Fibroblast of lung (primary cell): ENCODE data around the gene MANSC1.

Experiments used
- EZH2 ChIP-seq: IDR thresholded peaks from 2 replicates; pipeline ENCODE4 v1.5.1; 2012; ENCODE audit warnings: low read length, control low read depth, mild to moderate bottlenecking; ENCODE audit errors: missing control alignments
- TF ChIP-seq, protein P1 (sequence below), 2 donors: IDR thresholded peaks in 1 of 2; conservative IDR thresholded peaks in 1 of 2; 1 replicate in 1 of 2; 2 replicates in 1 of 2; pipeline ENCODE4 v1.5.1; 2011 to 2012; ENCODE audit warnings: low read length in 2 of 2, control low read depth in 1 of 2, inconsistent platforms in 1 of 2, low read depth in 1 of 2, mild to moderate bottlenecking in 1 of 2

DNA sequence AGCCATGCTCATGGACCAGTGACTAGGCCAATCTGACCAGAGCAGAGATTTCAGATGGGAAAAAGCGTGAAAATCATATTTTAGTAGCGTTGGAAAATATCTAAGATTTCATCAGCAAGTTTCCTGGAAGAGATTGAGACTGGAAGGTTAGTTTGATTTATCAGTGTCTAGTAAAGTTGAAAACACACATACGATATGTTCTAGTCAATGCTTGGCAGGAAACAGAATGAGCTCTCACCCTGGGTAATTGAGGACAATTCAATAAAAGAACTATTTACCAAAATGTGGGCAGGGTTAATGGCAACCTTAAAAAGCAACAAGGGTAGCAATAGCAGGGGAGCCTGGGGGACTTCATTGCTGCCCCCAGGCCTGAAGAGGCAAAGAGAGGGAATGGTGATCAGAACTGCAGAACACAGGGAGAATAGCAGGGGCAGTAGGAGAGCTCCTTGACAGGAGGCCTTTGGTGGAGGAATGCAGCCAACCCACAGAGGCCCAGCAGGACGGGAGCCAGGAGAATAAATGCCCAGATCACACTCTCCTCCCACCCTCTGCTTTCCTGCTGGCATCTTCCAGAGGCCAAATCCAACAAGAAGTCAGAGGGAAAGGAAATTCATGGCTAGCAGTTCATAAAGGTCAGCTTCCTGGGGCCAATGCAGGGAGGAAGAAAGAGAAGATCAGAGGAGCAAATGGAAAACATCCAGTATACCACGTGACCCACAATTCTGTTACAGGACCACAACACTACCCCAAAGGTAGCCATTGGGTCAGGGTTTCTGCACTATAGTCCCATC, 55.6 kb downstream of the MANSC1 start:
- TF ChIP-seq, protein P1, sequence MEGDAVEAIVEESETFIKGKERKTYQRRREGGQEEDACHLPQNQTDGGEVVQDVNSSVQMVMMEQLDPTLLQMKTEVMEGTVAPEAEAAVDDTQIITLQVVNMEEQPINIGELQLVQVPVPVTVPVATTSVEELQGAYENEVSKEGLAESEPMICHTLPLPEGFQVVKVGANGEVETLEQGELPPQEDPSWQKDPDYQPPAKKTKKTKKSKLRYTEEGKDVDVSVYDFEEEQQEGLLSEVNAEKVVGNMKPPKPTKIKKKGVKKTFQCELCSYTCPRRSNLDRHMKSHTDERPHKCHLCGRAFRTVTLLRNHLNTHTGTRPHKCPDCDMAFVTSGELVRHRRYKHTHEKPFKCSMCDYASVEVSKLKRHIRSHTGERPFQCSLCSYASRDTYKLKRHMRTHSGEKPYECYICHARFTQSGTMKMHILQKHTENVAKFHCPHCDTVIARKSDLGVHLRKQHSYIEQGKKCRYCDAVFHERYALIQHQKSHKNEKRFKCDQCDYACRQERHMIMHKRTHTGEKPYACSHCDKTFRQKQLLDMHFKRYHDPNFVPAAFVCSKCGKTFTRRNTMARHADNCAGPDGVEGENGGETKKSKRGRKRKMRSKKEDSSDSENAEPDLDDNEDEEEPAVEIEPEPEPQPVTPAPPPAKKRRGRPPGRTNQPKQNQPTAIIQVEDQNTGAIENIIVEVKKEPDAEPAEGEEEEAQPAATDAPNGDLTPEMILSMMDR (conservative IDR thresholded peaks at IDR 0.05 in 1 of 2, IDR thresholded peaks at IDR 0.05 in 1 of 2; ENCODE audit: low read depth in 1 of 2, low read length in 2 of 2): no peak
- no peak for TF ChIP-seq EZH2
